CD4-positive, alpha-beta T cell treated with Interleukin-12 subunit alpha and Interleukin-12 subunit beta, for 1 hour (primary cell): Measurements from ENCODE around the gene PHLDA2.

ENCODE experiments used
- DNase-seq: peaks from one replicate; pipeline ENCODE4 v3.0.0-alpha.2; 2020

Gene PHLDA2

GRCh38 chr11:2896047-2896446 is 33.2 kb downstream of the PHLDA2 start:
- no peak for DNase-seq

GRCh38 chr11:2893935-2894334 is 35.3 kb downstream of the PHLDA2 start:
- DNase-seq: no peak

DNA sequence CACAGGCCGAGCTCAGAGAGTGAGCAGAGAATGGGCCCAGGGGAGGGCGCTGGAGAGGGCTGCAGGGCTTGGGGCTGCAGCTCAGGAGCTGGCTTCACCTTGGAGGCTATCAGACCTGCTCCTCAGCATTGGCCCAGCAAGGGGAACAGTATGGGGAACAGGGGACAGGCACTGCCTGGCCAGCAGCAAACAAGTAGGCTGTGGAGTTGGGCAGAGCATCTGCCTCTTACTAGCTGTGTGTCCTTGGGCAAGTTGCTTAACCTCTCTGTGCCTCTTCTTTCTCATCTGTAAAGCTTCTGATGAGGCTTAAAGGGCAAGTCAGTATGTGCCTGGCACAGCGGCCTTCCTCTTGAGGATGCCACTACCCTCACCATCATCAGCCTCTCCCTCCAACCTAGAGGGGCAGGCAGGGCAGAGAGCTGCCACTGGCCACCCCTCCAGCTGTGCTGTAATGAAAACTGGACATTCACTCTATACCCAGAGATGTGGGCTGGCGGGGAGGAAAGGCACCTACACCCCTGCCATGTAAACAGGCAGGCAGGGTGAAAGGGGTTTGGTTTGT is 36.2 kb downstream of the PHLDA2 start:
- DNase-seq: peak; percentile 52

- DNase-seq: peak; percentile 76
Measured at GRCh38 chr11:2892215-2892966, 36.8 kb downstream of the PHLDA2 start.

- DNase-seq: no peak
Measured at GRCh38 chr11:2891326-2892214, 37.6 kb downstream of the PHLDA2 start.

- DNase-seq: no peak
Measured at GRCh38 chr11:2890466-2891294, 38.5 kb downstream of the PHLDA2 start.

- no peak for DNase-seq
Measured at GRCh38 chr11:2889362-2890273, 39.6 kb downstream of the PHLDA2 start.

DNA sequence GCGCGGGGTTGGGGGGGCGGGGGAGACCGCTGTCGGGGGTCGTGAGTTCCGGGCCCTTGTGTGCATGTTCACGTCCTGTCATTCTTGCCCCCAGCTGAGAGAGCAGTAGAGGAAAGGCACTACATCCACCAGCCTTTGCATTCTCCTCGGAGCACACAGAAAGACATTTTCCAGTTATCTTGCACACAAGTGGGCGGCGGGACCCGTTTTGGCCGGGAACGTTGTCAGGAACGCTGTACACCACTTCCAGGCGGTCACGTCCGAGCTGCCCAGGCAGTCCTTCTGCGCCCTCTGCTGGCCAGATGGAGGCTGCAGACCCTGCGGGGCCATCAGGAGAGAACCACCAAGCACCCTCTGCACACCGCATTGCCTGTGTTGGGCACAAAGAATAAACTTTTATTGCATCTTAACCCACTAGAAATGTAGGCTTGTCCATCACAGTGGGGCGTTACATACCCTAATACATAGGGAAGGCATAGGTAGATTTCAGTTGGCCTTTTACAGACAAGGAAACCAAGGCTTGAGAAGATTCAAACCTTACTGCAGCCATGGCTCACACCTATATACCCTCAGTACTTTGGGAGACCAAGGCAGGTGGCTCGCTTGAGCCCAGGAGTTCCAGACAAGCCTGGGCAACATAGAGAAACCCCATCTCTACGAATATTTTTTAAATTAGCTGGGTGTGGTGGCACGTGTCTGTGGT is 40.8 kb downstream of the PHLDA2 start:
- DNase-seq: peak; percentile 87

GRCh38 chr11:2887515-2888195 is 41.6 kb downstream of the PHLDA2 start:
- DNase-seq: no peak

DNA sequence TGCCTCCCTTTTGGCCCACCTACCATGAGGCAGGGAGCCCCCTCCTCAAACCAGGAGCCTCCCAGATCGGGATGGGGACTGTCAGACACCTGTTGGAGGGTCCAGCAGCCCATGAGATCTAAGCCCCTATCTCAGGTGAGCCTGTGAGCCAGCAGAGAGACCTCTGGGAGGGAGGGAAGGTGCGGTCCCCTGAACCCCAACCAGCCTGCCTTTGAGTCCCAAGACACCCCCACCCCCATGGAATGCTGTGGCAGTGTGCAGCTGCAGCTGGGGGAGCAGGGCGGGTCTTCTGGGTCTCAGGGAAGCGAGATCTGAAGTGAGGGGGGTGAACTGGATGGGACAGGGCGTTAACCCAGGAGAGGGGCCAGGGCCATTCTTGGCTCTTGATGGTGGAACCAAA is 42.3 kb downstream of the PHLDA2 start:
- no peak for DNase-seq

DNA sequence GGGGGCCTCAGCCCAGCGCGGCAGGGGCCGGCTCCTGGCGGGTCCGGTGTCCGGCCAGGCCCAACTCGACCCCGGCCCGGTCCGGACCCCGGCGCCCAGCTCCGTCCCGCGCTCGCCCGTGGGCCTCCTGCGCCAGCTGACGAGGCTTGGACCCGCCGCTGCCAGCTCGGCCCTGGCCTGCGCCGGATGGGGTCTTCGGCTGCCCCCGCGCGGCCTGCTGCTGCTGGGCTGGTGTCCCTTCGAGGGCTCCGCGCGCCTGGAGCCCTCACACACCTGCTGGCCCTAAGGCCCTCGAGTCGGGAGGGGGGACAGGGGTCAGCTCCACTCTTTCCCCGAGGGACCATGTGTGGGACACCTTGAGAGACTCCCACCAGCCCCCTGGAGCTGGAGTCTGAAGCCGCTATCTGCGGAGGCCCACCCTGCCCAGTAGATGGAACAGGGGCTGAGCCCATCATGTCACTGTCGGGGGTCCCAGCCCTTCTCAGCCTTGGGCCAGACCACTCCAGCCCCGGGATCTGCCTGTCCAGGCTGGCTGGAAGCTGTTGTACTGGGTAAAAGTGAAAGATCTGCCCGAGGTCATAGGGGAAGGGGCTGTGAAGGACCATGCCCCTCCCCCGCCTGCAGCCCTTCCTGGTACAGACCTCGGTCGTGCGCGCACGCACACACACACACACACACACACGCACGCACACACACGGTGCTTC is 42.9 kb downstream of the PHLDA2 start:
- DNase-seq: peak; percentile 26

- DNase-seq: peak; percentile 90
Measured at GRCh38 chr11:2885678-2886081, 43.5 kb downstream of the PHLDA2 start, which contains the start of gene CDKN1C. Gene CDKN1C, minus strand, starts transcription at chr11:2885775. Its CDS starts 319 bp downstream, at chr11:2885456.

DNA sequence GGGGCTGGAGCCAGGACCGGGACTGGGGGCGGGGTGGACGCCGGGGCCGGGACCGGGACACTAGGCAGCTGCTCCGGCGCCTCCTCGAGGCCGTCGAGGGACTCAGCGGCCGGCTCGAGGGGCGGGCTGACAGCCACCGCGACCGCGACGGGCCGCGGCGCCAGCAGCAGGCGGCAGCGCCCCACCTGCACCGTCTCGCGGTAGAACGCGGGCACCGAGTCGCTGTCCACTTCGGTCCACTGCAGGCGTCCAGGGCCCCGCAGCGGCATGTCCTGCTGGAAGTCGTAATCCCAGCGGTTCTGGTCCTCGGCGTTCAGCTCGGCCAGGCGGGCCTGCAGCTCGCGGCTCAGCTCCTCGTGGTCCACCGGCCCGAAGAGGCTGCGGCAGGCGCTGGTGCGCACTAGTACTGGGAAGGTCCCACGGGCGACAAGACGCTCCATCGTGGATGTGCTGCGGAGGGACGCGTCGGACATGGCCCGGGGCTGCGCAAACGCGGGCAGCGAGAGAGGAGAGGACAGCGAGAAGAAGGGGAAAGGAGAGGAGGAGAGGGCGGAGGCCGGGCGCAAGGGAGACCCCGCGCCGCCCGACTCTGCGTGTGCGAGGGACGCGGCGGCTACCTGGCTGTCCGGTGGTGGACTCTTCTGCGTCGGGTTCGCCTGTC is 44.1 kb downstream of the PHLDA2 start:
- peak; percentile 43 for DNase-seq

DNA sequence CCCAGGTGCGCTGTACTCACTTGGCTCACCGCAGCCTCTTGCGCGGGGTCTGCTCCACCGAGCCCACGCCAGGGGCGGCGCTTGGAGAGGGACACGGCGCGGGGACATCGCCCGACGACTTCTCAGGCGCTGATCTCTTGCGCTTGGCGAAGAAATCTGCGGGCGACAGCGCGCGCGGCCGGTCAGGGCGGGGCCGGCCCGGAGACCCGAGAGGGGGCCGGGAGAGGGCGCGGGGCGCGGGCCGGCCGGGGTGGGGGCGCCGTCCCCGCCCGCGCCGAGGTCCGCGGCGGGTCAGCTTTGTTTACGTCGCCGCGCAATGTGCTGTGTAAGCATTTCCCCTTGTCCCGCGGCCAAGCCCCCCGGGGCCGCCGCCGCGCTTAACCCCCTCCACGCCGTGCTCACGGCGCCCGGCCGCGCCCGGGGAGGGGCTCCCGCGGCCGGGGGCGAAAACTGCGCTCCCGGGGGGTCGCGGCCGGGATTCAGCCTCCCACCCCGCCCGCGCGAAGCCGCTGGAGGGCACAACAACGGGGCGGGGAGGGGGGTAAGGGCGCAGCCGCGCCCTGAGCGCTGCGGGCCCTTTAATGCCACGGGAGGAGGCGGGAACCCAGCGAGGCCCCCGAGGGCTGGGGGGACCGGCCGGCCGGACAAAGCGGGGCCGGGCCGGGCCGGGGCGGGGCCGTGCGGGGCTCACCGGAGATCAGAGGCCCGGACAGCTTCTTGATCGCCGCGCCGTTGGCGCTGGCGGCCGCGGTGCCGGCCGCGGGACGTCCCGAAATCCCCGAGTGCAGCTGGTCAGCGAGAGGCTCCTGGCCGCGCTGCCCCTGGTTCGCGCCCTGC is 45.0 kb downstream of the PHLDA2 start:
- DNase-seq: no peak

DNA sequence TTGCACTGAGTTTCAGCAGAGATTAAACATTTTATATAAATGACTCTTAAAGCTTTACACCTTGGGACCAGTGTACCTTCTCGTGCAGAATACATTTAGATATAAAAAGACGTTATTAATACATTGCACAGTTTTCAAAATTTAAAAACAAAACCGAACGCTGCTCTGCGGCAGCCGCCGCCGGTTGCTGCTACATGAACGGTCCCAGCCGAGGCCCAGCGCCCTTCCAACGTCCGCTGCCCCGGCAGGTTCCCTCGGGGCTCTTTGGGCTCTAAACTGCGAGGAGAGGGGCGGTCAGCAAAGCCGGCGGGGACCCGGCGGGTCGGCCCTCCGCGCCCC is 45.6 kb downstream of the PHLDA2 start:
- DNase-seq: no peak

GRCh38 chr11:2882396-2883110 is 46.7 kb downstream of the PHLDA2 start:
- no peak for DNase-seq

DNA sequence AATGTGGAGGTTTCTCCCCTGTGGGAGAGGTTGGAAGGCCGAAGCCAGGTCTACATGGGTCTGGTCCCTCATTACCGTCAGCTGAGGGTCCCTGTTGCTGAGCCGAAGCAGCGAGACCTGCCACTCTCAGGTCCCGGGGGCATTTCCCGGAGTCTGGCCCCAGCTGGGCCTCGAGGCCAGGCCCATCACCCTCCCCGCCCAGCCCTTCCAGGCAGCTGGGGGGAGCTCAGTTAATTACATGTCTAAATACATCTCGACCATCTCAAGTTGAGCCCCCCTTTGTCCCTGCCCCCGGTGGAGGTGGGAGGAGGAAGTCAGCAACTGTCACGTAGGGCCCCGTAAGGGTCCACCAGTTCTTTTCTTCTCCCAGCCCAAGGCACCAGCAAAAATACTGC is 47.2 kb downstream of the PHLDA2 start:
- DNase-seq: no peak
